Measurements from ENCODE around the gene UBAP2L. TPM values are rescaled to one million over a fixed set of nuclear protein-coding genes. Genes with fewer than 3 reads are reported as not detected.
"Not testable (repeated sequence)": the region's sequence is repeated elsewhere in the genome, so short reads cannot be mapped to it uniquely, and the experiment has no call there.

Gene UBAP2L
- total and polyA plus RNA-seq, 7 donors, result 23.4 to 80.8 (median 51.7) TPM

DNA sequence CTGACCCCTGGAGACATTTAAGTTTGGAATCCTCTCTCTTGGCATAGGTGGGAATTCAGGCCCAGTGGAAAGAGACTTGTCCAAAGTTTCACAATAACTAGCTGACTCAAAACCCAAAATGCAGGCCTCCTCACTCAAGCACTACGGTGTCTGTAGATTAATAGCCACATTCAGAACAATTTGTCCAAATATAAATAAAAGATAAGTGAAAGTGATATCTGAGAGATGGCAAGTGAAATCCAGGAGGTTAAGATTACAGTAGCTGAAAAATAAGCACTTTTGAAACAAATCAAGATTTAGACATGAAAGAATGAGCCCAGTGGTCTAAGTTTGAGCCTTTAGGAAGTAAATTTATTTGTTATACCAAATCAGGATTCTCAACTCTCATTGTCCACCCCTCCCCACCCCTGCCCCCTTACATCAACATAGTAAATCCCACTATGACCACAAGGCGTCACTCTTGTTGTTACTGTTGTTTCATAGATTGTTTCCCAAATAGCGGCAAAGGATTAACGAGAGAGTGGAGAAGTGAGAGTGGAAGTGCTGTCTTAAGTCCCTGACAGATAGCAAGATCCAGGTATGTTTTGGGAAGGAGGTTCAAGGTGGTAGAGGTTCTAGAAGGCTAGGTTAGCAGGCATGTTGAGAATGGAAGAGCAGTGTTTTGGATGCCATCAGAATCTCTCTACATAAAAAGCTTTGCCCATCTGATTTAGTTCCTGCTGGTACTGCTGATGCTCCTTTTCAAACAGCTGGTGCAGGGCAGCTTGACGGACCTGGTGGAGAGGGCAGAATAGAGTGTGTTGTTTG is 21.8 kb upstream of the UBAP2L start:
- intact Hi-C loops (cut with DNase I), result loop anchor here (5.0 kb wide), 1 partner anchor 73 kb away; the partner anchor contains the start of gene HAX1

GRCh38 chr1:154199563-154199879 is 21.2 kb upstream of the UBAP2L start:
- H3K27ac ChIP-seq, result no peak overlapping the region
- H3K36me3 ChIP-seq, result no peaks in the 10 kb centered on the region
- DNase-seq, result no peak
- H3K27me3 ChIP-seq, result no peaks in the 10 kb centered on the region
- H3K4me1 ChIP-seq, result peaks cover 0 to 5% (median 0%) of the 10 kb centered on the region in 4 donors
- no peak overlapping the region for H3K4me3 ChIP-seq
- H3K9me3 ChIP-seq, result no peaks in the 10 kb centered on the region
- no peak for TF ChIP-seq POLR2A (IDR thresholded peaks at IDR 0.05)
- TF ChIP-seq EP300 (IDR thresholded peaks at IDR 0.05), result no peak
- TF ChIP-seq POLR2AphosphoS5 (IDR thresholded peaks at IDR 0.05), result no peak
- TF ChIP-seq, protein P1, sequence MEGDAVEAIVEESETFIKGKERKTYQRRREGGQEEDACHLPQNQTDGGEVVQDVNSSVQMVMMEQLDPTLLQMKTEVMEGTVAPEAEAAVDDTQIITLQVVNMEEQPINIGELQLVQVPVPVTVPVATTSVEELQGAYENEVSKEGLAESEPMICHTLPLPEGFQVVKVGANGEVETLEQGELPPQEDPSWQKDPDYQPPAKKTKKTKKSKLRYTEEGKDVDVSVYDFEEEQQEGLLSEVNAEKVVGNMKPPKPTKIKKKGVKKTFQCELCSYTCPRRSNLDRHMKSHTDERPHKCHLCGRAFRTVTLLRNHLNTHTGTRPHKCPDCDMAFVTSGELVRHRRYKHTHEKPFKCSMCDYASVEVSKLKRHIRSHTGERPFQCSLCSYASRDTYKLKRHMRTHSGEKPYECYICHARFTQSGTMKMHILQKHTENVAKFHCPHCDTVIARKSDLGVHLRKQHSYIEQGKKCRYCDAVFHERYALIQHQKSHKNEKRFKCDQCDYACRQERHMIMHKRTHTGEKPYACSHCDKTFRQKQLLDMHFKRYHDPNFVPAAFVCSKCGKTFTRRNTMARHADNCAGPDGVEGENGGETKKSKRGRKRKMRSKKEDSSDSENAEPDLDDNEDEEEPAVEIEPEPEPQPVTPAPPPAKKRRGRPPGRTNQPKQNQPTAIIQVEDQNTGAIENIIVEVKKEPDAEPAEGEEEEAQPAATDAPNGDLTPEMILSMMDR (IDR thresholded peaks at IDR 0.05), result no peak
- WGBS, 2 donors, result 89 to 93% methylated on average over 3 of the region's 3 CpGs
- intact Hi-C loops (cut with DNase I), result loop anchor here (5.0 kb wide), 1 partner anchor 73 kb away; the partner anchor contains the start of gene HAX1

More for the DNA sequence above, 21.8 kb upstream of the UBAP2L start:
- no peak for TF ChIP-seq EP300 (IDR thresholded peaks at IDR 0.05)
- TF ChIP-seq, protein P1 (IDR thresholded peaks at IDR 0.05), result peak; percentile 17 to 59 (median 32)
- 7 to 11% methylated on average over 5 of the region's 5 CpGs for WGBS, 2 donors
- H3K27me3 ChIP-seq, result no peaks in the 10 kb centered on the region
- H3K4me3 ChIP-seq, result no peak overlapping the region
- peak overlapping the region in 1 of 4 donors; percentile 5 for H3K27ac ChIP-seq
- H3K4me1 ChIP-seq, result peaks cover 0 to 5% (median 0%) of the 10 kb centered on the region in 4 donors
- H3K36me3 ChIP-seq, result no peaks in the 10 kb centered on the region
- H3K9me3 ChIP-seq, result no peaks in the 10 kb centered on the region
- DNase-seq, result no peak

DNA sequence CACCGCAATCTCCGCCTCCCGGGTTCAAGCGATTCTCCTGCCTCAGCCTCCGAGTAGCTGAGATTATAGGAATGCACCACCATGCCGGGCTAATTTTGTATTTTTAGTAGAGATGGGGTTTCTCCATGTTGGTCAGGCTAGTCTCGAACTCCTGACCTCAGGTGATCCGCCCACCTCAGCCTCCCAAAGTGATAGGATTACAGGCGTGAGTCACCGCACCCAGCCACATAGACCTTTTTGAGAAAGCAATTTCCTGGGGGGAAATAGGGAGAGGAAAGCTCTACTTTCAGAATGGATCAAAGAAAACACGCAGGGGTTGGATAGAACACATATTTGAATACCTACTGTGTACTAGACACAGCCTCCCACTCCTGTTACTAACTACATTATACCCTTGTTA is 15.0 kb upstream of the UBAP2L start:
- H3K4me1 ChIP-seq; H3K9me3 ChIP-seq; H3K4me3 ChIP-seq; H3K27me3 ChIP-seq; intact Hi-C loops (cut with DNase I); H3K27ac ChIP-seq; DNase-seq: not testable (repeated sequence)
- H3K36me3 ChIP-seq, result peaks cover 35 to 58% (median 41%) of the 10 kb centered on the region in 4 donors
- WGBS, 2 donors, result 91 to 94% methylated on average over 11 of the region's 11 CpGs

GRCh38 chr1:154206196-154206595 is 14.6 kb upstream of the UBAP2L start, which contains the start of gene CFAP141:
TSS of gene CFAP141 (minus strand) at chr1:154206333. CDS start at chr1:154206307, 26 bp downstream.
- H3K36me3 ChIP-seq, result peaks cover 38 to 62% (median 43%) of the 10 kb centered on the region in 4 donors
- H3K9me3 ChIP-seq, result no peaks in the 10 kb centered on the region
- no peak within 1 kb of the TSS for H3K27ac ChIP-seq
- no peak for TF ChIP-seq POLR2AphosphoS5 (IDR thresholded peaks at IDR 0.05)
- no peak for TF ChIP-seq EP300 (IDR thresholded peaks at IDR 0.05)
- TF ChIP-seq POLR2A (IDR thresholded peaks at IDR 0.05), result no peak
- TF ChIP-seq, protein P1 (IDR thresholded peaks at IDR 0.05), result no peak
- no peak within 1 kb of the TSS for H3K4me3 ChIP-seq
- intact Hi-C loops (cut with DNase I), result no loop called here
- H3K27me3 ChIP-seq, result no peaks in the 10 kb centered on the region
- no peak for DNase-seq
- no peaks in the 10 kb centered on the region for H3K4me1 ChIP-seq
- 87 to 91% methylated on average over 1 of the region's 1 CpG for WGBS, 2 donors

- DNase-seq, result no peak
- TF ChIP-seq, protein P1 (IDR thresholded peaks at IDR 0.05), result no peak
- TF ChIP-seq EP300 (IDR thresholded peaks at IDR 0.05), result no peak
- no peak for TF ChIP-seq POLR2AphosphoS5 (IDR thresholded peaks at IDR 0.05)
- no peak for TF ChIP-seq POLR2A (IDR thresholded peaks at IDR 0.05)
- Histone ChIP-seq H3K9me3 (no peaks in the 10 kb centered on the region), H3K4me3 (no peak overlapping the region), H3K27ac (no peak overlapping the region), H3K27me3 (no peaks in the 10 kb centered on the region), H3K36me3 (peaks cover 48 to 72% (median 53%) of the 10 kb centered on the region in 4 donors), H3K4me1 (no peaks in the 10 kb centered on the region)
- intact Hi-C loops (cut with DNase I), result no loop called here
- WGBS, 2 donors, result 88 to 89% methylated on average over 9 of the region's 9 CpGs
These were observed 13.5 kb upstream of the UBAP2L start for GRCh38 chr1:154207262-154207661.

Data from sigmoid colon (tissue), 7 donors.